HUDEP-2 (cell line): ENCODE data around the gene TMEM272.
A peak's percentile ranks its signal among the peaks of the same experiment; 100 is the strongest.

Experiments used
- DNase-seq, 76 experiments: peaks; one replicate each; lab custom pipeline; 2025; ENCODE audit not compliant: unreplicated experiment in 76 of 76; lab: John Stamatoyannopoulos, UW

TMEM272 gene

GRCh38 chr13:51844862-51845573 is at the start of gene TMEM272:
TSS of gene TMEM272 (minus strand) at chr13:51845177. CDS start at chr13:51838530, 6,647 bp downstream.
- peak in 30 of 76 experiments; percentile 1 to 38 (median 14) for DNase-seq

GRCh38 chr13:51894239-51894638 is 49.3 kb upstream of the TMEM272 start:
- DNase-seq: no peak

GRCh38 chr13:51892657-51893056 is 47.7 kb upstream of the TMEM272 start:
- DNase-seq: no peak

GRCh38 chr13:51887468-51887867 is 42.5 kb upstream of the TMEM272 start:
- no peak for DNase-seq

DNA sequence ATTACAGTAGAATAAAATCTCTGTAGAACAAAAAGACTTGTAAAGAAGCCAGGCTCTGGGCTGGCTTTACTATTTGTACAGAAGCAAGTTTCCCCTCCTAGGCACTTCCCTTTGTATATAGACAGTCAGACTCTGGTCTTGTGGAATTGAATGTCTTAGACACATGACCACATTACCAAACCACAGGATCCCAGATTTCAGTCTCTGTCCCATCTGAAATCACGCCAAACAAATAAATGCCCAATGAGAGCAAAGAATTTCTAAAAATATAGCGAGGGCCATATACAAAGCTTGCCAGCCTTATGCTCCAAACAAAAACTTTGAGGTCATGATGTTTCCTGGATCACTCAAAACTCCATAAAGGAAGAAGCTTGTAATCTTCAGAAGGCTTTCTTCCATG is 40.7 kb upstream of the TMEM272 start:
- no peak for DNase-seq

DNA sequence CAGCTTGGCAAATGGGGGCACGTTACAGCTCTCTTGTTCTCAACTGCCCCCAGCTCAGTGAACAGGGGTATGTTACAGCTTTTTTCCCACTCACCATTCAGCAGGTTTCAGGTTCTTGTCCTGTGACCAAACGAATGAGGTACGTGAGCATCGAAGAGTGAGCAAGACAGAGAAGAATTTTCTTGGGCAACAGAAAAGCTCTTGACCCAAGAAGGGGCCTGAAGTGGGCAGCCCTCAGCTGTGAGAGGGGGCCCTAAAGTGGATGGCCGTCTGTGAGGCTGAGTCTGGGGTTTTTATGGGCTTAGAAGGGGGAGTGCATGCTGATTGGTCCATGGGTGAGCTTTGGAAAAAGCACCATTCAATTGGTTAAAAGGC is 38.2 kb upstream of the TMEM272 start:
- DNase-seq: no peak

DNA sequence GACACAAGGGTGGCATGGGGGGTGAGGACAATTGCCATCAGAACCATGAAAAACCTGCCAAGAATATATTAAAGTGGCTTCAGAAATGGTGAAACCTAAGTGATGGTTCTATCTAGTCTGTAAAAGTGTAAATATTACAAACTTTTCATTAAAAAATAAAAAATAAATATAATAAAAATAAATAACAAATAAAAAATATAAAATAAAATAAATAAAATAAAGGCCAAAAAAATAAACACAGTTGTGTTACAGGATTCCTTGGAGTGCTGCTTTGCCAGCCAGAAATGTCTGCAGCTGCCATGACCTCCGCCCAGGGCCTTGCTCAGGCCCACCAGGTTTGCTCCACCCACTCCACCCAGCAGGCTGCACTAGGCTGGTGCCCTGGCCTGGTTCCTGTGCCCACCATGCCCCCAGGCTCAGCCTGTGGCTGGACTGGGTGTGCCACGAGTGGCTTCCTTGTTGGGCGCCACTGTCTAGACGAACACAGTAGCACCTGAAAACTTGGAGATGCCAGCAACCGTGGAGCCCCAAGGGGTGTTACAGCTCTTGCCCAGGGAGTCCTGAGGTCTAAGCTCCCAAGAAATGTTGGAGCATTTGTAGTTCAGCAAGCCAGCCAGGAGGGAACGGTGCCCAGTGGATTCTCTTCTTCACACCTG is 37.7 kb upstream of the TMEM272 start:
- no peak for DNase-seq

DNA sequence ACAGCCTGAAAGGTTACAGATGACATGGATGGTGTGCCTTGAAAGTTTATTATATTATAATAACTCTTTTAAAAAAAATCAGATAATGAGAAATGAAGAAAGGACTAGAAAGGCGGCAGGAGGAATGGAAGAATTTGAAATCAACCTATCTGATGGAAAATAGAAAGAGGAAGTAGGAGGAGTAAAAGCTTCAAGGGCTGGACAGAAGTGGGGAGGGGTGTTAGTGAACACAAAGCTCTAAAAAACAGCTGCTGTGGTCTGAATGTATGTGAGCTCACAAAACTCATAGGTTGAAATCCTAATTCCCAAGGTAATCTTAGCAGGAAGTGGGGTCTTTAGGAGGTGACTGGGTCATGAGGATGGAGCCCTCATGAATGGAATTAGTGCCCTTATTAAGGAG is 36.3 kb upstream of the TMEM272 start:
- DNase-seq: no peak

GRCh38 chr13:51879133-51879532 is 34.2 kb upstream of the TMEM272 start:
- DNase-seq: no peak

- DNase-seq: no peak
Measured at GRCh38 chr13:51874651-51875050, 29.7 kb upstream of the TMEM272 start.

GRCh38 chr13:51873837-51874236 is 28.9 kb upstream of the TMEM272 start:
- DNase-seq: no peak

DNA sequence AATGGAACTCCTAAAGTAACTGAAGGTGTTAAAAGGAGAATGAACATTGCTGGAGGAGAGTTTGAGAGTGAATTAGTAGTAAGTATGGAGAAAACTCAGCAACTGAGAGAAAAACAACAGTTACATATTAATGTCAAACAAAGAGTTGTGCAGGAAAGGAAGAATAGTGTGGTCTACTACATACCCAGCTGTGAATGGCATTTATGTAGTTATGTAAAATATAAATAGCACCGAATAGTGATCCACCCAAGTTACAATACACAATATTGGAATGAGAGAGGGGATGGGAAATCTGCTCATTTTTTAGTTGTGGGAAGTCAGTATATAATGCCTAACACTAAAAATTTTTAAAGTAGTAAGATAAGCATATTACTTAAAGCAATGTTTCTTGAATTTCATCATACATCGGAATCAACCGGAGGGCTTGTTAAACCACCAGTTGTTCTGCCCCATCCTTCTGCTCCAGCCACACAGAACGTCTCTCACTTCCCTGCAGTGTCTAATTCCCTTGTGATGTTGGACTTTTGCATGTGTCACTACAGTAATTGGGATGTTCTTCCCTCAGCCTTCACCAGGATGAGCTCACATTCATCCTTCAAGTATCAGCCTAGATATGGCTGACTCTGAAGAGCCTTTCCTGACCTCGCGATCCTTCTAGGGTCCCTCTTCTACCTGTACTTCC is 28.3 kb upstream of the TMEM272 start:
- DNase-seq: no peak

- DNase-seq: no peak
Measured at GRCh38 chr13:51870616-51871015, 25.6 kb upstream of the TMEM272 start.

DNA sequence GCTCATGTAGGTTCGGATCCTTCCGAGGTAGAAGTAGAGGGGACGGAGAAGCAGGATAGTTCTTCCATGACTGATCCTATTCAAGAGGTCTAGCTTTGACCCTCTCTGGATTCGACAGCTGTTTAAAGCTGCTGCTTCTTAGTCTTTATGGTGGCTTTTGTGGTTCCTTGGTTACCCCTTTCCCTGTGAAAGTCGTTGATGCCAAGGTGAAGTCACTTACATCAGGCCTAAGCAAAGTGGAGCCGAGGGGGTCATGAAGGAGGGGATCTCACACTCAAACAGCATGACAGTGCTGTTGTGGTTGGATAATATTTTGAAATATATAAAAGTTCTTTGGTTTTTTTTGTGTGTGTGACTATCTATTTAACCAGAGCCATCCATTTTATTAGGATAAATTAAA is 24.9 kb upstream of the TMEM272 start:
- no peak for DNase-seq

DNA sequence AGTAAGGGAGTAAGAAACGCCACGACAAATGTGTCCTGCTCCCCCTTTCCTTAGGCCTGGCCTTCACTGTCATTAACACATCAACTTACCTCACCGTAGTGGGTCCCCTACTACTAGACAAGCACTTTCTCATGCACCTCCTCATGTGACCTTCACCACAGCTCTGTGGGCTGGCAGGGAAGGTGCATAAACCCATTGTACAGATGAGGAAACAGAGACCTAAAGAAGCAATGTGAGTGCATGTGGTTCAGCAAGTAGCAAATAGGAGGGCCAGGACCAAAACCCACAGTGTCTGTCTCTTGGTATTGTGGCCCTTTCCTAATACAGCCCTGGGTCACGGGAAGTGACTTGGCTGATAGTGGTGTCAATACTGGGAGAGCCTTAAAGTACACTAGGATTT is 22.1 kb upstream of the TMEM272 start:
- DNase-seq: no peak

DNA sequence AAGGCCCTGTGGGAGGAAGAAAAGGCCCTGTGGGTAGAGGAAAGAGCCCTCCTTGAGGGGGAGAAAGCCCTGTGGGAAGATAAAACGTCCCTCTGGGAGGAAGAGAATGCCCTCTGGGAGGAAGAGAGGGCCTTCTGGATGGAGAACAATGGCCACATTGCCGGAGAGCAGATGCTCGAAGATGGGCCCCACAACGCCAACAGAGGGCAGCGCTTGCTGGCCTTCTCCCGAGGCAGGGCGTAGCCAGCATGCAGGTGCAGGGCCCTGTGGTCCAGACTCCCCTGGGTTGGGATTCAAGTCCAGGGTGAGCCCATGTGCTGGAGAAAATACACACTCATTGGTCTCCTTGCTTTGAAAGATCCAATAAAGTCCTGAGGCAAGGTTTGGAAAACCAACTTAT is 20.9 kb upstream of the TMEM272 start:
- no peak for DNase-seq

DNA sequence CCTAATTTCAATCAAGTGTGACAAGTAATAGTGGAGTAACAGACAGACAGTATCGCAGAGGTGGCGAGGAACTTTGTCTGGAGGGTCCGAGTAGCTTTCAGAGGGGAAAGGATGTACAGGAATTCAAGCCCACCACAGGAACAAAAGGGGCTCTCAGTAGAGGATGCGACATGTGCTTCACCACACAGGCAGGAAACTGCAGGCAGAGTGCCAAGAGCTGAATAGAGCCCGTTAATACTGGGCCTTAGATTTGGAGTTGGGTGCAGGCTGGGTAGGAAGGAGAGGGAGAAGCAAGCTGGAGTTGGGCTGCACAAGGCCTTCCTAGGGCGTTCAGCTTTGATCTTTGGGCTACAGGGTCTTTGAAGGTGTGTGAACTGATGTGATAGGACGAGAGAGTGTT is 18.0 kb upstream of the TMEM272 start:
- no peak for DNase-seq

- no peak for DNase-seq
Measured at GRCh38 chr13:51861723-51862300, 16.8 kb upstream of the TMEM272 start, which contains the start of gene CCDC70. TSS of gene CCDC70 (plus strand) at chr13:51861969. CDS start at chr13:51865412, 3,443 bp downstream.

DNA sequence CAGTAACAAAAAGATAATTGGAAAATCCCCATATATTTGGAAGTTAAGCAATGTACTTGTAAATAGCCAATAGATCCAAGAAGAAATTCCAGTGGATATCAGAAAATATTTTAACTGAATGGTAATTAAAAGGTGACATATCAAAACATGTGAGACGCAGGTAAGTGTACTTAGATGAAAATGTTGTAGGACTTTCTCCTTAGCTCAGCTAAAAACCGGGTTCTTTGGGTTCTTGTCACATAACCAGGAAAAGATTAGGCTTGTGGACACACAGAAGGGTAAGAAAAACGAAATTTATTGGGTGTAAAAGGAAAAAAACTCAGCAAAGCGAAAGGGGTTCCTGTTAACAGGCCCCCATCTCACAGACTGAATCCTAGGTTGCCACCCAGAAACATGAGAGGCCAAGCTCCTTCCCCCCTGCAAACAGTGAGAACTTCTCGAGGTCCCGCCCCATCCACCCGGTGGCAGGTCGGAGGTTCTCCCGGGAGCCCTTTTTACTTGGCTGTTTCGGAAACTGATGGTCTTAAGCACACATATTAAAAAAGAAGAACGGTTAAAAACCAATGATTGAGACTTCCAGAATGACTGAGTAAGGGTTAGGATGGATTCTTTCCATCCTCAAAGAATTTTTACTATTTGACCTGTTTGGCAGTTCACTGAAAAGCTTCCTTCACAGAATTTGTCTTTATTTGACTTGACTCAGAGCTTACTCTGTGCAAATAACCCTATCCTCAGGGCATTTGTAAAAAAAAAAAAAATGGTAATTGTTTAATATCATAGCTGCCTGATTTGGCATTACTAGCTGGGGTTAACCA is 13.7 kb upstream of the TMEM272 start:
- no peak for DNase-seq

GRCh38 chr13:51856998-51857397 is 12.0 kb upstream of the TMEM272 start:
- no peak for DNase-seq
